K562 (cell line): ENCODE data around the gene N4BP2L1. TPM values are rescaled to one million over a fixed set of nuclear protein-coding genes. Genes with fewer than 3 reads are reported as not detected.
A peak's percentile ranks its signal among the peaks of the same experiment; 100 is the strongest.

Experiments
- ATAC-seq: fragments of 200-7000 bp; cut with Tn5 transposase; 3 replicates; pipeline ENCODE4 v1.9.1; 2020; ENCODE audit warnings: moderate library complexity
- BruUV-seq: library from RNA; stranded (reverse); fragments of 400-500 nt; replicated peaks from 2 replicates; lab custom pipeline; 2021; lab: Mats Ljungman, UMichigan
- CTCF ChIA-PET: fragments of 300-600 bp; formaldehyde crosslinking; extraction: SDS; loops from one replicate; lab custom pipeline; 2021; ENCODE audit warnings: low intra/inter-chr PET ratio; lab: Yijun Ruan, JAX
- POLR2A ChIA-PET: fragments of 300-600, 350-650 bp; sonication (Branson Sonifier 250); formaldehyde crosslinking; extraction: SDS; loops from one replicate; lab custom pipeline; 2021; ENCODE audit warnings: antibody characterized with exemption, inconsistent platforms; lab: Yijun Ruan, JAX
- DNase-seq, 4 experiments: peaks; one replicate each; pipeline versions ENCODE4 v3.0.0 to v3.0.0-alpha.2; 2011 to 2018; ENCODE audit warnings: low spot score in 3 of 4, mixed read lengths in 3 of 4; ENCODE audit errors: extremely low read depth in 1 of 4
- FAIRE-seq: peaks from 2 replicates; lab custom pipeline; 2011; peaks lifted over from hg19 to GRCh38; lab: Jason Lieb, UNC
- H2AFZ ChIP-seq: 2 replicates; pipeline ENCODE4 v1.6.0; 2011; ENCODE audit warnings: low read depth, low read length, control low read depth, inconsistent platforms
- H3K27ac ChIP-seq: fragments of 200-600 bp; 3 replicates; pipeline ENCODE4 v1.8.0; 2011; ENCODE audit warnings: low read depth, mild to moderate bottlenecking, control low read depth, inconsistent platforms, low read length, moderate library complexity, mixed read lengths; ENCODE audit errors: extremely low read depth
- H3K27me3 ChIP-seq, 2 experiments: fragments of 300-600 bp in 1 of 2; 2 replicates in 1 of 2; 3 replicates in 1 of 2; pipeline versions ENCODE4 v1.6.0 to v1.8.0; 2011; ENCODE audit warnings: inconsistent platforms in 2 of 2, low read length in 2 of 2, mild to moderate bottlenecking in 1 of 2, mixed read lengths in 1 of 2, moderate library complexity in 1 of 2; ENCODE audit not compliant: control insufficient read depth in 2 of 2, insufficient read depth in 2 of 2
- H3K36me3 ChIP-seq: fragments of 300-600 bp; 3 replicates; pipeline ENCODE4 v1.8.0; 2011; ENCODE audit warnings: mild to moderate bottlenecking, low read length, inconsistent platforms; ENCODE audit not compliant: control insufficient read depth, insufficient read depth
- H3K4me1 ChIP-seq, 2 experiments: fragments of 200-600 bp in 1 of 2; replicated peaks in 1 of 2; 2 replicates in 1 of 2; 3 replicates in 1 of 2; pipeline versions ENCODE4 v1.5.1 to v1.8.0; 2011; ENCODE audit warnings: inconsistent platforms in 2 of 2, low read length in 2 of 2, mild to moderate bottlenecking in 1 of 2, mixed read lengths in 1 of 2, moderate library complexity in 1 of 2; ENCODE audit not compliant: control insufficient read depth in 2 of 2, insufficient read depth in 2 of 2
- H3K4me2 ChIP-seq: 2 replicates; pipeline ENCODE4 v1.6.1; 2011; ENCODE audit warnings: low read length, control low read depth, inconsistent platforms, mixed read lengths; ENCODE audit not compliant: insufficient read depth
- H3K4me3 ChIP-seq: fragments of 200-600 bp; sonication (generic), shearing (Covaris generic); 2 replicates; pipeline ENCODE4 v1.5.1; 2016; ENCODE audit warnings: control low read depth, inconsistent platforms
- H3K79me2 ChIP-seq: fragments of 200-600 bp; 3 replicates; pipeline ENCODE4 v1.8.0; 2011; ENCODE audit warnings: low read length, inconsistent platforms; ENCODE audit not compliant: control insufficient read depth, insufficient read depth
- H3K9ac ChIP-seq, 2 experiments: 2 replicates each; pipeline versions ENCODE4 v1.6.0 to v1.6.1; 2011; ENCODE audit warnings: low read depth in 2 of 2, low read length in 2 of 2, control low read depth in 1 of 2, inconsistent platforms in 1 of 2, mild to moderate bottlenecking in 1 of 2, mixed read lengths in 1 of 2; ENCODE audit not compliant: insufficient read depth in 1 of 2
- H3K9me1 ChIP-seq: one replicate; pipeline ENCODE4 v1.6.0; 2011; ENCODE audit warnings: inconsistent platforms, mild to moderate bottlenecking, low read length, moderate library complexity; ENCODE audit not compliant: control insufficient read depth, insufficient read depth
- H3K9me3 ChIP-seq: replicated peaks from 2 replicates; pipeline ENCODE4 v1.5.1; 2011; ENCODE audit warnings: low read depth, low read length, inconsistent platforms; ENCODE audit not compliant: control insufficient read depth, insufficient read depth
- H4K20me1 ChIP-seq: replicated peaks from 2 replicates; pipeline ENCODE4 v1.6.1; 2011; ENCODE audit warnings: low read length, inconsistent platforms, mixed read lengths; ENCODE audit not compliant: control insufficient read depth, insufficient read depth
- RAD21 ChIP-seq, 2 experiments: fragments of 250-450 bp in 1 of 2; fragments of 450-650 bp in 1 of 2; sonication (Bioruptor Pico) in 1 of 2; formaldehyde crosslinking in 1 of 2; IDR thresholded peaks in 1 of 2; conservative IDR thresholded peaks in 1 of 2; 2 replicates each; pipeline versions ENCODE4 v1.4.0 to v1.8.0; 2020 to 2022; ENCODE audit warnings: mild to moderate bottlenecking in 2 of 2, moderate library complexity in 1 of 2
- WGBS: fragments of 100-300 bp; shearing (Covaris generic); methylation state at CpG from one replicate; pipeline ENCODE4 v1.1.6; 2016; ENCODE audit warnings: low coverage, mixed read lengths; ENCODE audit not compliant: insufficient coverage; ENCODE audit errors: missing lambda C conversion rate; 5-methylcytosine and 5-hydroxymethylcytosine counted together
- in situ Hi-C: fragments of 300-500 bp; cut with MboI; formaldehyde crosslinking; loops from 4 replicates; pipeline ENCODE4 v1.15.0; 2018; ENCODE audit warnings: inconsistent platforms, mixed read lengths
- intact Hi-C: fragments of 100-400 bp; cut with micrococcal nuclease; formaldehyde crosslinking; loops from 2 replicates; pipeline ENCODE4 v1.14.2; 2022
- polyA plus RNA-seq, 8 experiments: library from polyadenylated mRNA; depleted of rRNA in 4 of 8; stranded (reverse) in 5 of 8; unstranded in 3 of 8; fragments of >200 nt; fragmentation: Nextera tagmentation in 2 of 8; fragmentation: Illumina TruSeq in 1 of 8; extraction: Ambion mirVana in 2 of 8; extraction: Trizol in 1 of 8; gene quantifications; 2 replicates each; pipeline versions ENCODE4 v1.2.1 to v1.2.3, GENCODE V29; 2011 to 2014; ENCODE audit warnings: inconsistent platforms in 1 of 8, missing spikeins in 1 of 8
- total RNA-seq, 7 experiments: library from RNA; depleted of rRNA in 6 of 7; stranded (reverse); fragments of >200 nt in 6 of 7; fragmentation: Illumina TruSeq in 2 of 7; extraction: Trizol in 2 of 7; gene quantifications; 2 replicates each; pipeline versions ENCODE4 v1.2.1 to v1.2.3, GENCODE V29; 2011 to 2021; ENCODE audit warnings: low replicate concordance in 1 of 7
- TF ChIP-seq, protein P1 (sequence below), 3 experiments: IDR thresholded peaks in 2 of 3; conservative IDR thresholded peaks in 1 of 3; 2 replicates each; pipeline ENCODE4 v1.5.1; 2011 to 2012; ENCODE audit warnings: low read length in 3 of 3, mild to moderate bottlenecking in 3 of 3, control low read depth in 2 of 3, improper control_type of control experiment in 1 of 3, inconsistent platforms in 1 of 3, low read depth in 1 of 3, mixed read lengths in 1 of 3, moderate library complexity in 1 of 3; ENCODE audit not compliant: insufficient read depth in 2 of 3
- TF ChIP-seq, protein P2 (sequence below), 2 experiments: fragments of 450-650 bp; formaldehyde crosslinking in 1 of 2; IDR thresholded peaks; 2 replicates each; pipeline versions ENCODE4 v1.4.0 to v1.6.1; 2014 to 2020; ENCODE audit warnings: mild to moderate bottlenecking in 2 of 2, borderline replicate concordance in 1 of 2, low read depth in 1 of 2
- TF ChIP-seq, protein P3 (sequence below): fragments of 250-450 bp; sonication (Bioruptor Pico); IDR thresholded peaks from 2 replicates; pipeline ENCODE4 v1.5.0; 2022; ENCODE audit warnings: mild to moderate bottlenecking
- TF ChIP-seq, protein P4 (sequence below): IDR thresholded peaks from 2 replicates; pipeline ENCODE4 v1.6.1; 2011; ENCODE audit warnings: borderline replicate concordance, low read depth, mild to moderate bottlenecking, moderate library complexity, low read length; ENCODE audit not compliant: insufficient read depth, poor library complexity, severe bottlenecking

N4BP2L1 gene
- total and polyA plus RNA-seq, 9 of the 15 experiments (the other 6 are each of a cell fraction or from before 2014, with no cell fraction given): 0.06 to 0.33 (median 0.15) TPM; not detected in 1

DNA sequence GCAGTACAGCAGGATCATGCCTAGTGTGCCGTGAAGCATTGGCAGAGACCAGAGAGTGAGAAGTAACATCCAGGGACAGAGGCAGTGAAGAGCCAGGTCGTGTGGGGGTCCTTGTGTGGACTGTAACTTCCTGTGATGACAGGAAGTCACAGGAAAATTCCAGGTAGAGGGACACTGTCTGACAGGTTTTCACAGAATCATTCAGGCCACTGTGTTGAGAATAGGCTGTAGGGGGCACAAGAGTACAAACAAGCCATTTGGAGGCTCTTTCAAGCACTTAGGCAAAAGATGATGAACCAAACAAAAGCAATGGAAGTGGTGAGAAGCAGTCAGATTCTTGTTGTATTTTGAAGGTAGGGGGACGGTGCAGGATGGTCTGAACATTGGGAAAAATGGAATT, 46.4 kb downstream of the N4BP2L1 start:
- Histone ChIP-seq H2AFZ (no peak overlapping the region), H3K9me1 (no peaks in the 10 kb centered on the region), H3K4me1 (no peaks in the 10 kb centered on the region), H3K4me2 (no peak overlapping the region), H4K20me1 (no peaks in the 10 kb centered on the region), H3K4me3 (no peak overlapping the region), H3K9me3 (no peaks in the 10 kb centered on the region), H3K27ac (no peak overlapping the region), H3K27me3 (no peaks in the 10 kb centered on the region), H3K9ac (no peak overlapping the region; a peak in 1 of 4 replicates), H3K36me3 (peaks cover 37% of the 10 kb centered on the region; the same call in 2 of the 3 replicates), H3K79me2 (no peaks in the 10 kb centered on the region)
- FAIRE-seq (peak; percentile 44), DNase-seq (peak in 2 of 4 experiments; percentile 5 to 13), ATAC-seq (0 out of 3 replicates have a peak, but pooled peaks have one; percentile 36)
- intact Hi-C loops: no loop called here
- TF ChIP-seq, protein P1, sequence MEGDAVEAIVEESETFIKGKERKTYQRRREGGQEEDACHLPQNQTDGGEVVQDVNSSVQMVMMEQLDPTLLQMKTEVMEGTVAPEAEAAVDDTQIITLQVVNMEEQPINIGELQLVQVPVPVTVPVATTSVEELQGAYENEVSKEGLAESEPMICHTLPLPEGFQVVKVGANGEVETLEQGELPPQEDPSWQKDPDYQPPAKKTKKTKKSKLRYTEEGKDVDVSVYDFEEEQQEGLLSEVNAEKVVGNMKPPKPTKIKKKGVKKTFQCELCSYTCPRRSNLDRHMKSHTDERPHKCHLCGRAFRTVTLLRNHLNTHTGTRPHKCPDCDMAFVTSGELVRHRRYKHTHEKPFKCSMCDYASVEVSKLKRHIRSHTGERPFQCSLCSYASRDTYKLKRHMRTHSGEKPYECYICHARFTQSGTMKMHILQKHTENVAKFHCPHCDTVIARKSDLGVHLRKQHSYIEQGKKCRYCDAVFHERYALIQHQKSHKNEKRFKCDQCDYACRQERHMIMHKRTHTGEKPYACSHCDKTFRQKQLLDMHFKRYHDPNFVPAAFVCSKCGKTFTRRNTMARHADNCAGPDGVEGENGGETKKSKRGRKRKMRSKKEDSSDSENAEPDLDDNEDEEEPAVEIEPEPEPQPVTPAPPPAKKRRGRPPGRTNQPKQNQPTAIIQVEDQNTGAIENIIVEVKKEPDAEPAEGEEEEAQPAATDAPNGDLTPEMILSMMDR (IDR thresholded peaks at IDR 0.05 in 2 of 3, conservative IDR thresholded peaks at IDR 0.05 in 1 of 3; ENCODE audit: insufficient read depth in 2 of 3, low read depth in 1 of 3, low read length in 3 of 3): peak; percentile 29 to 51 (median 40); a peak in 4 of 6 replicates
- TF ChIP-seq, protein P2, sequence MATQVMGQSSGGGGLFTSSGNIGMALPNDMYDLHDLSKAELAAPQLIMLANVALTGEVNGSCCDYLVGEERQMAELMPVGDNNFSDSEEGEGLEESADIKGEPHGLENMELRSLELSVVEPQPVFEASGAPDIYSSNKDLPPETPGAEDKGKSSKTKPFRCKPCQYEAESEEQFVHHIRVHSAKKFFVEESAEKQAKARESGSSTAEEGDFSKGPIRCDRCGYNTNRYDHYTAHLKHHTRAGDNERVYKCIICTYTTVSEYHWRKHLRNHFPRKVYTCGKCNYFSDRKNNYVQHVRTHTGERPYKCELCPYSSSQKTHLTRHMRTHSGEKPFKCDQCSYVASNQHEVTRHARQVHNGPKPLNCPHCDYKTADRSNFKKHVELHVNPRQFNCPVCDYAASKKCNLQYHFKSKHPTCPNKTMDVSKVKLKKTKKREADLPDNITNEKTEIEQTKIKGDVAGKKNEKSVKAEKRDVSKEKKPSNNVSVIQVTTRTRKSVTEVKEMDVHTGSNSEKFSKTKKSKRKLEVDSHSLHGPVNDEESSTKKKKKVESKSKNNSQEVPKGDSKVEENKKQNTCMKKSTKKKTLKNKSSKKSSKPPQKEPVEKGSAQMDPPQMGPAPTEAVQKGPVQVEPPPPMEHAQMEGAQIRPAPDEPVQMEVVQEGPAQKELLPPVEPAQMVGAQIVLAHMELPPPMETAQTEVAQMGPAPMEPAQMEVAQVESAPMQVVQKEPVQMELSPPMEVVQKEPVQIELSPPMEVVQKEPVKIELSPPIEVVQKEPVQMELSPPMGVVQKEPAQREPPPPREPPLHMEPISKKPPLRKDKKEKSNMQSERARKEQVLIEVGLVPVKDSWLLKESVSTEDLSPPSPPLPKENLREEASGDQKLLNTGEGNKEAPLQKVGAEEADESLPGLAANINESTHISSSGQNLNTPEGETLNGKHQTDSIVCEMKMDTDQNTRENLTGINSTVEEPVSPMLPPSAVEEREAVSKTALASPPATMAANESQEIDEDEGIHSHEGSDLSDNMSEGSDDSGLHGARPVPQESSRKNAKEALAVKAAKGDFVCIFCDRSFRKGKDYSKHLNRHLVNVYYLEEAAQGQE (IDR thresholded peaks at IDR 0.05; ENCODE audit: borderline replicate concordance): peak; percentile 25; the same call in 1 of the 2 replicates
- TF ChIP-seq, protein P2 (CRISPR knock-in tag; IDR thresholded peaks at IDR 0.05; ENCODE audit: low read depth): no peak
- TF ChIP-seq, protein P3, sequence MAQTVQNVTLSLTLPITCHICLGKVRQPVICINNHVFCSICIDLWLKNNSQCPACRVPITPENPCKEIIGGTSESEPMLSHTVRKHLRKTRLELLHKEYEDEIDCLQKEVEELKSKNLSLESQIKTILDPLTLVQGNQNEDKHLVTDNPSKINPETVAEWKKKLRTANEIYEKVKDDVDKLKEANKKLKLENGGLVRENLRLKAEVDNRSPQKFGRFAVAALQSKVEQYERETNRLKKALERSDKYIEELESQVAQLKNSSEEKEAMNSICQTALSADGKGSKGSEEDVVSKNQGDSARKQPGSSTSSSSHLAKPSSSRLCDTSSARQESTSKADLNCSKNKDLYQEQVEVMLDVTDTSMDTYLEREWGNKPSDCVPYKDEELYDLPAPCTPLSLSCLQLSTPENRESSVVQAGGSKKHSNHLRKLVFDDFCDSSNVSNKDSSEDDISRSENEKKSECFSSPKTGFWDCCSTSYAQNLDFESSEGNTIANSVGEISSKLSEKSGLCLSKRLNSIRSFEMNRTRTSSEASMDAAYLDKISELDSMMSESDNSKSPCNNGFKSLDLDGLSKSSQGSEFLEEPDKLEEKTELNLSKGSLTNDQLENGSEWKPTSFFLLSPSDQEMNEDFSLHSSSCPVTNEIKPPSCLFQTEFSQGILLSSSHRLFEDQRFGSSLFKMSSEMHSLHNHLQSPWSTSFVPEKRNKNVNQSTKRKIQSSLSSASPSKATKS: no peak
- peak in 1 of 2 experiments; percentile 36; a peak in 3 of 4 replicates for TF ChIP-seq RAD21 (CRISPR knock-in tag; conservative IDR thresholded peaks at IDR 0.05 in 1 of 2, IDR thresholded peaks at IDR 0.05 in 1 of 2)
- TF ChIP-seq, protein P4, sequence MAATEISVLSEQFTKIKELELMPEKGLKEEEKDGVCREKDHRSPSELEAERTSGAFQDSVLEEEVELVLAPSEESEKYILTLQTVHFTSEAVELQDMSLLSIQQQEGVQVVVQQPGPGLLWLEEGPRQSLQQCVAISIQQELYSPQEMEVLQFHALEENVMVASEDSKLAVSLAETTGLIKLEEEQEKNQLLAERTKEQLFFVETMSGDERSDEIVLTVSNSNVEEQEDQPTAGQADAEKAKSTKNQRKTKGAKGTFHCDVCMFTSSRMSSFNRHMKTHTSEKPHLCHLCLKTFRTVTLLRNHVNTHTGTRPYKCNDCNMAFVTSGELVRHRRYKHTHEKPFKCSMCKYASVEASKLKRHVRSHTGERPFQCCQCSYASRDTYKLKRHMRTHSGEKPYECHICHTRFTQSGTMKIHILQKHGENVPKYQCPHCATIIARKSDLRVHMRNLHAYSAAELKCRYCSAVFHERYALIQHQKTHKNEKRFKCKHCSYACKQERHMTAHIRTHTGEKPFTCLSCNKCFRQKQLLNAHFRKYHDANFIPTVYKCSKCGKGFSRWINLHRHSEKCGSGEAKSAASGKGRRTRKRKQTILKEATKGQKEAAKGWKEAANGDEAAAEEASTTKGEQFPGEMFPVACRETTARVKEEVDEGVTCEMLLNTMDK: no peak
- in situ Hi-C loops: no loop called here
- POLR2A ChIA-PET: no interaction called here
- CTCF ChIA-PET: interaction anchor here (0.6 to 1.7 kb wide), 2 partner anchors 199 to 288 kb away, joined by 4 to 6 read pairs; no protein-coding TSS in a partner anchor
- 57% methylated on average over 3 of the region's 3 CpGs for WGBS
- no TSS peak for BruUV-seq
